ENCODE results near the gene DNAJB13.

GRCh38 chr11:73965764-73966121 is 14.9 kb downstream of the DNAJB13 start:
- TF ChIP-seq, protein P1, sequence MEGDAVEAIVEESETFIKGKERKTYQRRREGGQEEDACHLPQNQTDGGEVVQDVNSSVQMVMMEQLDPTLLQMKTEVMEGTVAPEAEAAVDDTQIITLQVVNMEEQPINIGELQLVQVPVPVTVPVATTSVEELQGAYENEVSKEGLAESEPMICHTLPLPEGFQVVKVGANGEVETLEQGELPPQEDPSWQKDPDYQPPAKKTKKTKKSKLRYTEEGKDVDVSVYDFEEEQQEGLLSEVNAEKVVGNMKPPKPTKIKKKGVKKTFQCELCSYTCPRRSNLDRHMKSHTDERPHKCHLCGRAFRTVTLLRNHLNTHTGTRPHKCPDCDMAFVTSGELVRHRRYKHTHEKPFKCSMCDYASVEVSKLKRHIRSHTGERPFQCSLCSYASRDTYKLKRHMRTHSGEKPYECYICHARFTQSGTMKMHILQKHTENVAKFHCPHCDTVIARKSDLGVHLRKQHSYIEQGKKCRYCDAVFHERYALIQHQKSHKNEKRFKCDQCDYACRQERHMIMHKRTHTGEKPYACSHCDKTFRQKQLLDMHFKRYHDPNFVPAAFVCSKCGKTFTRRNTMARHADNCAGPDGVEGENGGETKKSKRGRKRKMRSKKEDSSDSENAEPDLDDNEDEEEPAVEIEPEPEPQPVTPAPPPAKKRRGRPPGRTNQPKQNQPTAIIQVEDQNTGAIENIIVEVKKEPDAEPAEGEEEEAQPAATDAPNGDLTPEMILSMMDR (conservative IDR thresholded peaks at IDR 0.05; ENCODE audit: low read depth, low read length) = no peak
- TF ChIP-seq POLR2A (IDR thresholded peaks at IDR 0.05; ENCODE audit: low read depth, low read length) (no peak), CEBPB (IDR thresholded peaks at IDR 0.05; ENCODE audit: low read depth, low read length) (no peak), SMC3 (IDR thresholded peaks at IDR 0.05; ENCODE audit: low read depth, low read length) (no peak), FOS (IDR thresholded peaks at IDR 0.05; ENCODE audit: low read depth, low read length) (no peak), BHLHE40 (IDR thresholded peaks at IDR 0.05; ENCODE audit: low read depth, low read length) (no peak)
- TF ChIP-seq, protein P2, sequence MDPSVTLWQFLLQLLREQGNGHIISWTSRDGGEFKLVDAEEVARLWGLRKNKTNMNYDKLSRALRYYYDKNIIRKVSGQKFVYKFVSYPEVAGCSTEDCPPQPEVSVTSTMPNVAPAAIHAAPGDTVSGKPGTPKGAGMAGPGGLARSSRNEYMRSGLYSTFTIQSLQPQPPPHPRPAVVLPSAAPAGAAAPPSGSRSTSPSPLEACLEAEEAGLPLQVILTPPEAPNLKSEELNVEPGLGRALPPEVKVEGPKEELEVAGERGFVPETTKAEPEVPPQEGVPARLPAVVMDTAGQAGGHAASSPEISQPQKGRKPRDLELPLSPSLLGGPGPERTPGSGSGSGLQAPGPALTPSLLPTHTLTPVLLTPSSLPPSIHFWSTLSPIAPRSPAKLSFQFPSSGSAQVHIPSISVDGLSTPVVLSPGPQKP (IDR thresholded peaks at IDR 0.05; ENCODE audit: borderline replicate concordance, low read depth, low read length) = no peak

Measured in IMR-90 (cell line).